HepG2 (cell line): ENCODE results near the gene YTHDF1. TPM values are rescaled to one million over a fixed set of nuclear protein-coding genes. Genes with fewer than 3 reads are reported as not detected.
A peak's percentile ranks its signal among the peaks of the same experiment; 100 is the strongest.

Source experiments
- ADNP ChIP-seq: sonication (generic); formaldehyde crosslinking; IDR thresholded peaks from 2 replicates; pipeline ENCODE4 v1.4.0; 2020; ENCODE audit warnings: missing genetic modification reagents
- AHR ChIP-seq: IDR thresholded peaks from 2 replicates; pipeline ENCODE4 v1.6.1; 2018; ENCODE audit warnings: missing genetic modification reagents, missing compliant biosample characterization
- BCL3 ChIP-seq: sonication (generic); formaldehyde crosslinking; IDR thresholded peaks from 2 replicates; pipeline ENCODE4 v1.5.1; 2020; ENCODE audit warnings: mild to moderate bottlenecking, missing genetic modification reagents, moderate library complexity
- HMGXB3 ChIP-seq: sonication (generic); formaldehyde crosslinking; IDR thresholded peaks from 2 replicates; pipeline ENCODE4 v1.4.0; 2020; ENCODE audit warnings: missing genetic modification reagents, borderline replicate concordance
- KLF9 ChIP-seq: IDR thresholded peaks from 2 replicates; pipeline ENCODE4 v1.6.1; 2016; ENCODE audit warnings: low read depth
- LCORL ChIP-seq, 2 experiments: fragments of 450-650 bp in 1 of 2; sonication (generic) in 1 of 2; formaldehyde crosslinking in 1 of 2; IDR thresholded peaks; 2 replicates each; pipeline versions ENCODE4 v1.5.0 to v1.6.1; 2017 to 2020; ENCODE audit warnings: antibody characterized with exemption in 1 of 2, missing genetic modification reagents in 1 of 2
- NBN ChIP-seq: fragments of 450-650 bp; conservative IDR thresholded peaks from 2 replicates; pipeline ENCODE4 v1.6.1; 2017
- PBX3 ChIP-seq: sonication (generic); formaldehyde crosslinking; IDR thresholded peaks from 2 replicates; pipeline ENCODE4 v1.8.1; 2023; ENCODE audit warnings: missing genetic modification reagents, inconsistent platforms, borderline replicate concordance
- POLR2AphosphoS5 ChIP-seq: IDR thresholded peaks from 2 replicates; pipeline ENCODE4 v1.6.1; 2012; ENCODE audit warnings: low read depth, low read length
- SPEN ChIP-seq: sonication (generic); formaldehyde crosslinking; IDR thresholded peaks from 2 replicates; pipeline ENCODE4 v1.5.1; 2020; ENCODE audit warnings: low read depth, mild to moderate bottlenecking, missing genetic modification reagents
- TBX2 ChIP-seq: sonication (generic); formaldehyde crosslinking; IDR thresholded peaks from 2 replicates; pipeline ENCODE4 v1.5.0; 2020; ENCODE audit warnings: missing genetic modification reagents, mild to moderate bottlenecking, borderline replicate concordance
- ZBTB14 ChIP-seq: sonication (generic); formaldehyde crosslinking; IDR thresholded peaks from 2 replicates; pipeline ENCODE4 v1.4.0; 2020; ENCODE audit warnings: missing genetic modification reagents
- ZIK1 ChIP-seq: sonication (generic); formaldehyde crosslinking; IDR thresholded peaks from 2 replicates; pipeline ENCODE4 v1.5.0; 2020; ENCODE audit warnings: mild to moderate bottlenecking, low read depth, missing genetic modification reagents, borderline replicate concordance
- ZNF619 ChIP-seq: sonication (generic); formaldehyde crosslinking; IDR thresholded peaks from 2 replicates; pipeline ENCODE4 v1.4.0; 2020; ENCODE audit warnings: mild to moderate bottlenecking, missing genetic modification reagents
- ZNF691 ChIP-seq: sonication (generic); formaldehyde crosslinking; IDR thresholded peaks from 2 replicates; pipeline ENCODE4 v1.4.0; 2020; ENCODE audit warnings: missing genetic modification reagents, low read depth, mild to moderate bottlenecking, borderline replicate concordance
- ZNF773 ChIP-seq: sonication (generic); formaldehyde crosslinking; IDR thresholded peaks from 2 replicates; pipeline ENCODE4 v1.4.0; 2020; ENCODE audit warnings: missing genetic modification reagents, borderline replicate concordance
- polyA plus RNA-seq, 8 experiments: library from polyadenylated mRNA; depleted of rRNA in 3 of 8; stranded (reverse) in 7 of 8; unstranded in 1 of 8; fragments of >200 nt; fragmentation: Illumina TruSeq in 4 of 8; extraction: Trizol in 4 of 8; gene quantifications; 2 replicates each; pipeline versions ENCODE4 v1.2.1 to v1.2.3, GENCODE V29; 2011 to 2016; ENCODE audit warnings: low read depth in 4 of 8, missing spikeins in 1 of 8, mixed read lengths in 1 of 8; ENCODE audit not compliant: insufficient read depth in 1 of 8
- total RNA-seq, 5 experiments: library from RNA; depleted of rRNA; stranded (reverse); fragments of >200 nt; fragmentation: Illumina TruSeq; extraction: Trizol; gene quantifications; 2 replicates each; pipeline ENCODE4 v1.2.3, GENCODE V29; 2016; ENCODE audit warnings: low read depth in 1 of 5
- TF ChIP-seq, protein P1 (sequence below): fragments of 450-650 bp; IDR thresholded peaks from 2 replicates; pipeline ENCODE4 v1.6.1; 2016
- TF ChIP-seq, protein P2 (sequence below): sonication (generic); formaldehyde crosslinking; IDR thresholded peaks from 2 replicates; pipeline ENCODE4 v1.5.0; 2020; ENCODE audit warnings: missing genetic modification reagents, mild to moderate bottlenecking, borderline replicate concordance

Gene YTHDF1
- total and polyA plus RNA-seq, 2 of the 13 experiments (the other 11 are each of a cell fraction or from before 2014, with no cell fraction given) = 34.5 to 37.7 TPM

- TF ChIP-seq, protein P1, sequence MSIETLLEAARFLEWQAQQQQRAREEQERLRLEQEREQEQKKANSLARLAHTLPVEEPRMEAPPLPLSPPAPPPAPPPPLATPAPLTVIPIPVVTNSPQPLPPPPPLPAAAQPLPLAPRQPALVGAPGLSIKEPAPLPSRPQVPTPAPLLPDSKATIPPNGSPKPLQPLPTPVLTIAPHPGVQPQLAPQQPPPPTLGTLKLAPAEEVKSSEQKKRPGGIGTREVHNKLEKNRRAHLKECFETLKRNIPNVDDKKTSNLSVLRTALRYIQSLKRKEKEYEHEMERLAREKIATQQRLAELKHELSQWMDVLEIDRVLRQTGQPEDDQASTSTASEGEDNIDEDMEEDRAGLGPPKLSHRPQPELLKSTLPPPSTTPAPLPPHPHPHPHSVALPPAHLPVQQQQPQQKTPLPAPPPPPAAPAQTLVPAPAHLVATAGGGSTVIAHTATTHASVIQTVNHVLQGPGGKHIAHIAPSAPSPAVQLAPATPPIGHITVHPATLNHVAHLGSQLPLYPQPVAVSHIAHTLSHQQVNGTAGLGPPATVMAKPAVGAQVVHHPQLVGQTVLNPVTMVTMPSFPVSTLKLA = peak; percentile 52
- TF ChIP-seq, protein P2, sequence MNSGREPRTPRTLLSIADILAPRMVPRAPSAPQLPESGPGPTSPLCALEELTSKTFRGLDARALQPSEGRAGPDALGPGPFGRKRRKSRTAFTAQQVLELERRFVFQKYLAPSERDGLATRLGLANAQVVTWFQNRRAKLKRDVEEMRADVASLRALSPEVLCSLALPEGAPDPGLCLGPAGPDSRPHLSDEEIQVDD (CRISPR knock-in tag) = no peak
- peak; percentile 64; the same call in 1 of the 2 replicates for TF ChIP-seq AHR (CRISPR knock-in tag)
- peak; percentile 67 for TF ChIP-seq TBX2 (CRISPR knock-in tag)
- TF ChIP-seq NBN = no peak
- peak; percentile 42 for TF ChIP-seq SPEN (CRISPR knock-in tag)
- TF ChIP-seq ZIK1 (CRISPR knock-in tag) = 0 out of 2 replicates have a peak, but pooled peaks have one; percentile 24
- TF ChIP-seq ZNF619 (CRISPR knock-in tag) = peak; percentile 40; the same call in 1 of the 2 replicates
- TF ChIP-seq BCL3 (CRISPR knock-in tag) = no peak
- TF ChIP-seq ZNF691 (CRISPR knock-in tag) = no peak
- TF ChIP-seq ZBTB14 (CRISPR knock-in tag) = no peak
- TF ChIP-seq LCORL (IDR thresholded peaks at IDR 0.05) = no peak
- TF ChIP-seq LCORL (CRISPR knock-in tag; IDR thresholded peaks at IDR 0.05) = 0 out of 2 replicates have a peak, but pooled peaks have one; percentile 50
- no peak for TF ChIP-seq POLR2AphosphoS5
- TF ChIP-seq ZNF773 = no peak
- no peak for TF ChIP-seq ADNP (CRISPR knock-in tag)
- no peak for TF ChIP-seq PBX3 (CRISPR knock-in tag)
- no peak for TF ChIP-seq HMGXB3 (CRISPR knock-in tag)
- TF ChIP-seq KLF9 = peak; percentile 76; the same call in 1 of the 2 replicates
Measured at GRCh38 chr20:63235399-63235983, 19.6 kb upstream of the YTHDF1 start, which contains the start of gene BIRC7 (continued).
